K562 (cell line): ENCODE data around the gene PLCB3. TPM values are rescaled to one million over a fixed set of nuclear protein-coding genes. Genes with fewer than 3 reads are reported as not detected.

Experiments
- CHD1 ChIP-seq: fragments of 200-600 bp; sonication (generic); IDR thresholded peaks from one replicate; pipeline ENCODE4 v1.6.1; 2012; ENCODE audit warnings: mild to moderate bottlenecking, moderate library complexity, low read length, inconsistent platforms
- FOSL1 ChIP-seq: fragments of 200-800 bp; sonication (Bioruptor generic); conservative IDR thresholded peaks from 2 replicates; pipeline ENCODE4 v1.6.1; 2016; ENCODE audit warnings: missing genetic modification characterization, missing compliant biosample characterization
- GATA2 ChIP-seq: sonication (generic); formaldehyde crosslinking; IDR thresholded peaks from 2 replicates; pipeline ENCODE4 v1.4.0; 2020; ENCODE audit warnings: mild to moderate bottlenecking, missing genetic modification reagents
- HNRNPL ChIP-seq: fragments of 200-400 bp; formaldehyde crosslinking; IDR thresholded peaks from 2 replicates; pipeline ENCODE4 v1.6.1; 2017; ENCODE audit warnings: low read depth, mild to moderate bottlenecking, low read length
- KDM4B ChIP-seq, 2 experiments: fragments of 450-650 bp in 1 of 2; sonication (generic) in 1 of 2; IDR thresholded peaks; 2 replicates each; pipeline ENCODE4 v1.6.1; 2016 to 2017; ENCODE audit warnings: borderline replicate concordance in 2 of 2, antibody characterized with exemption in 1 of 2, low read depth in 1 of 2, mild to moderate bottlenecking in 1 of 2
- MTA2 ChIP-seq: fragments of 450-650 bp; IDR thresholded peaks from 2 replicates; pipeline ENCODE4 v1.6.1; 2016; ENCODE audit warnings: low read depth
- MYBL2 ChIP-seq, 2 experiments: fragments of 450-650 bp in 1 of 2; sonication (generic) in 1 of 2; formaldehyde crosslinking in 1 of 2; IDR thresholded peaks; 2 replicates each; pipeline versions ENCODE4 v1.6.1 to v1.8.1; 2017 to 2022; ENCODE audit warnings: borderline replicate concordance in 1 of 2, inconsistent platforms in 1 of 2, low read depth in 1 of 2, mild to moderate bottlenecking in 1 of 2, missing genetic modification reagents in 1 of 2, moderate library complexity in 1 of 2
- POLR2A ChIP-seq: fragments of 450-650 bp; conservative IDR thresholded peaks from 2 replicates; pipeline ENCODE4 v1.6.1; 2016
- POLR2B ChIP-seq: fragments of 450-650 bp; IDR thresholded peaks from 2 replicates; pipeline ENCODE4 v1.6.1; 2018; ENCODE audit warnings: low read depth; ENCODE audit not compliant: partially characterized antibody
- SMAD1 ChIP-seq: fragments of 150-350 bp; IDR thresholded peaks from 2 replicates; pipeline ENCODE4 v1.6.1; 2014; ENCODE audit warnings: low read length, low read depth; ENCODE audit not compliant: partially characterized antibody
- TCF3 ChIP-seq: sonication (generic); formaldehyde crosslinking; IDR thresholded peaks from 2 replicates; pipeline ENCODE4 v1.4.0; 2020; ENCODE audit warnings: mild to moderate bottlenecking, missing genetic modification reagents
- ZBTB7A ChIP-seq: IDR thresholded peaks from 2 replicates; pipeline ENCODE4 v1.6.1; 2011; ENCODE audit warnings: low read depth, mild to moderate bottlenecking, low read length, moderate library complexity, borderline replicate concordance; ENCODE audit not compliant: control insufficient read depth
- ZNF253 ChIP-seq: fragments of 250-450 bp; sonication (Bioruptor Pico); conservative IDR thresholded peaks from 2 replicates; pipeline ENCODE4 v1.6.1; 2021; ENCODE audit warnings: mild to moderate bottlenecking
- ZNF551 ChIP-seq: fragments of 250-450 bp; sonication (Bioruptor Pico); IDR thresholded peaks from 2 replicates; pipeline ENCODE4 v1.5.0; 2021; ENCODE audit warnings: mild to moderate bottlenecking, moderate library complexity
- polyA plus RNA-seq, 8 experiments: library from polyadenylated mRNA; depleted of rRNA in 4 of 8; stranded (reverse) in 5 of 8; unstranded in 3 of 8; fragments of >200 nt; fragmentation: Nextera tagmentation in 2 of 8; fragmentation: Illumina TruSeq in 1 of 8; extraction: Ambion mirVana in 2 of 8; extraction: Trizol in 1 of 8; gene quantifications; 2 replicates each; pipeline versions ENCODE4 v1.2.1 to v1.2.3, GENCODE V29; 2011 to 2014; ENCODE audit warnings: inconsistent platforms in 1 of 8, missing spikeins in 1 of 8
- total RNA-seq, 7 experiments: library from RNA; depleted of rRNA in 6 of 7; stranded (reverse); fragments of >200 nt in 6 of 7; fragmentation: Illumina TruSeq in 2 of 7; extraction: Trizol in 2 of 7; gene quantifications; 2 replicates each; pipeline versions ENCODE4 v1.2.1 to v1.2.3, GENCODE V29; 2011 to 2021; ENCODE audit warnings: low replicate concordance in 1 of 7
- TF ChIP-seq, protein P1 (sequence below): sonication (generic); formaldehyde crosslinking; IDR thresholded peaks from 2 replicates; pipeline ENCODE4 v1.8.1; 2023; ENCODE audit warnings: missing genetic modification reagents, mild to moderate bottlenecking, borderline replicate concordance
- TF ChIP-seq, protein P2 (sequence below): fragments of 450-650 bp; IDR thresholded peaks from one replicate; pipeline ENCODE4 v1.6.1; 2018; ENCODE audit warnings: mild to moderate bottlenecking, moderate library complexity; ENCODE audit not compliant: partially characterized antibody
- TF ChIP-seq, protein P3 (sequence below): fragments of 450-650 bp; conservative IDR thresholded peaks from 2 replicates; pipeline ENCODE4 v1.6.1; 2016; ENCODE audit warnings: missing genetic modification characterization, low read depth, mild to moderate bottlenecking, control low read depth, missing compliant biosample characterization
- TF ChIP-seq, protein P4 (sequence below): fragments of 450-650 bp; IDR thresholded peaks from 2 replicates; pipeline ENCODE4 v1.6.1; 2017; ENCODE audit warnings: mild to moderate bottlenecking, moderate library complexity

Gene PLCB3
- total and polyA plus RNA-seq, 9 of the 15 experiments (the other 6 are each of a cell fraction or from before 2014, with no cell fraction given): 0.31 to 44.8 (median 14.6) TPM

DNA sequence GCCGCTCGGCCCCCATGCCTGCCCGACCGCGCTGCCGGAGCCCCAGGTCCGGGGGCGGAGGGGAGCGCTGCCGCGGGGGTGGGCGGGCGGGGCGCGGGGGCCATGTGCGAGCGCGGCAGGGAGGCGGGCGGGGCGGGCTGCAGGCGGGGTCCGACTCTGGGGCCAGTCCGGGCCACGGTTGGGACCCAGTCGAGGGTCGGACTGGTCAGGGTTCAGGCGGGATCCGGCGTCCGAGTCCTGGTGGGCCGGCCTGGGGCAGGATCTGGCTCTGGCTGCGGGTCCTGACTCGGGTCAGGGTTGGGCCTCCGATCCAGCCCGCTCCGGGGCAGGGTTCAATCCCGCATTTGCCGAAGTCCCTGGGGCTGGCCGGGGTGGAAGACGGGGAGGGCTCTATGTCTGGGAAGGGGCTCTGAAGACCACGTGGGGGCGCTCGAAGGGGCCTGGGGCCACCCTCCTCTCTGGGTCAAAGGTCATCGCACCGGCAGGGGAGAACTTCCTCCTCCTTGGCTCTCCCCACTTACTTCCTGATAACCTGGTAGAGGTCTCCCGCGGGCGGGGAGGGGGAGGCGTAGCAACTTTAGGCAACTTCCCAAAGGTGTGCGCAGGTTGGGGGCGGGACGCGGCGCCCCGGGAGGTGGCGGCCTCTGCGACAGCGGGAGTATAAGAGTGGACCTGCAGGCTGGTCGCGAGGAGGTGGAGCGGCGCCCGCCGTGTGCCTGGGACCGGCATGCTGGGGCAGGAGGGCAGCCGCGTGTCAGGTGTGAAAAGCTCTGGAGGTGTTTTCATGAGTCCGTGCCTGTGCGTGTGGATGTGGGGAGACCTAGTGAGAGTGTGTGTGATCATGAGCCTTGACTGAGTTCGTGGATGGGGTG, 54.6 kb downstream of the PLCB3 start (continued):
- TF ChIP-seq, protein P1, sequence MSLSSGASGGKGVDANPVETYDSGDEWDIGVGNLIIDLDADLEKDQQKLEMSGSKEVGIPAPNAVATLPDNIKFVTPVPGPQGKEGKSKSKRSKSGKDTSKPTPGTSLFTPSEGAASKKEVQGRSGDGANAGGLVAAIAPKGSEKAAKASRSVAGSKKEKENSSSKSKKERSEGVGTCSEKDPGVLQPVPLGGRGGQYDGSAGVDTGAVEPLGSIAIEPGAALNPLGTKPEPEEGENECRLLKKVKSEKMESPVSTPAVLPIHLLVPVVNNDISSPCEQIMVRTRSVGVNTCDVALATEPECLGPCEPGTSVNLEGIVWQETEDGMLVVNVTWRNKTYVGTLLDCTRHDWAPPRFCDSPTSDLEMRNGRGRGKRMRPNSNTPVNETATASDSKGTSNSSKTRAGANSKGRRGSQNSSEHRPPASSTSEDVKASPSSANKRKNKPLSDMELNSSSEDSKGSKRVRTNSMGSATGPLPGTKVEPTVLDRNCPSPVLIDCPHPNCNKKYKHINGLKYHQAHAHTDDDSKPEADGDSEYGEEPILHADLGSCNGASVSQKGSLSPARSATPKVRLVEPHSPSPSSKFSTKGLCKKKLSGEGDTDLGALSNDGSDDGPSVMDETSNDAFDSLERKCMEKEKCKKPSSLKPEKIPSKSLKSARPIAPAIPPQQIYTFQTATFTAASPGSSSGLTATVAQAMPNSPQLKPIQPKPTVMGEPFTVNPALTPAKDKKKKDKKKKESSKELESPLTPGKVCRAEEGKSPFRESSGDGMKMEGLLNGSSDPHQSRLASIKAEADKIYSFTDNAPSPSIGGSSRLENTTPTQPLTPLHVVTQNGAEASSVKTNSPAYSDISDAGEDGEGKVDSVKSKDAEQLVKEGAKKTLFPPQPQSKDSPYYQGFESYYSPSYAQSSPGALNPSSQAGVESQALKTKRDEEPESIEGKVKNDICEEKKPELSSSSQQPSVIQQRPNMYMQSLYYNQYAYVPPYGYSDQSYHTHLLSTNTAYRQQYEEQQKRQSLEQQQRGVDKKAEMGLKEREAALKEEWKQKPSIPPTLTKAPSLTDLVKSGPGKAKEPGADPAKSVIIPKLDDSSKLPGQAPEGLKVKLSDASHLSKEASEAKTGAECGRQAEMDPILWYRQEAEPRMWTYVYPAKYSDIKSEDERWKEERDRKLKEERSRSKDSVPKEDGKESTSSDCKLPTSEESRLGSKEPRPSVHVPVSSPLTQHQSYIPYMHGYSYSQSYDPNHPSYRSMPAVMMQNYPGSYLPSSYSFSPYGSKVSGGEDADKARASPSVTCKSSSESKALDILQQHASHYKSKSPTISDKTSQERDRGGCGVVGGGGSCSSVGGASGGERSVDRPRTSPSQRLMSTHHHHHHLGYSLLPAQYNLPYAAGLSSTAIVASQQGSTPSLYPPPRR (CRISPR knock-in tag): no peak
- TF ChIP-seq POLR2A: peak; percentile 78
- TF ChIP-seq, protein P2, sequence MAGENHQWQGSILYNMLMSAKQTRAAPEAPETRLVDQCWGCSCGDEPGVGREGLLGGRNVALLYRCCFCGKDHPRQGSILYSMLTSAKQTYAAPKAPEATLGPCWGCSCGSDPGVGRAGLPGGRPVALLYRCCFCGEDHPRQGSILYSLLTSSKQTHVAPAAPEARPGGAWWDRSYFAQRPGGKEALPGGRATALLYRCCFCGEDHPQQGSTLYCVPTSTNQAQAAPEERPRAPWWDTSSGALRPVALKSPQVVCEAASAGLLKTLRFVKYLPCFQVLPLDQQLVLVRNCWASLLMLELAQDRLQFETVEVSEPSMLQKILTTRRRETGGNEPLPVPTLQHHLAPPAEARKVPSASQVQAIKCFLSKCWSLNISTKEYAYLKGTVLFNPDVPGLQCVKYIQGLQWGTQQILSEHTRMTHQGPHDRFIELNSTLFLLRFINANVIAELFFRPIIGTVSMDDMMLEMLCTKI: no peak
- TF ChIP-seq TCF3 (CRISPR knock-in tag): no peak
- TF ChIP-seq FOSL1 (tag): no peak
- no peak for TF ChIP-seq ZNF253
- TF ChIP-seq SMAD1: no peak
- no peak for TF ChIP-seq KDM4B (IDR thresholded peaks at IDR 0.05; ENCODE audit: borderline replicate concordance in 2 of 2, low read depth in 1 of 2)
- TF ChIP-seq ZBTB7A: peak; percentile 97
- TF ChIP-seq ZNF551 (CRISPR knock-in tag): no peak
- no peak for TF ChIP-seq POLR2B
- TF ChIP-seq, protein P3, sequence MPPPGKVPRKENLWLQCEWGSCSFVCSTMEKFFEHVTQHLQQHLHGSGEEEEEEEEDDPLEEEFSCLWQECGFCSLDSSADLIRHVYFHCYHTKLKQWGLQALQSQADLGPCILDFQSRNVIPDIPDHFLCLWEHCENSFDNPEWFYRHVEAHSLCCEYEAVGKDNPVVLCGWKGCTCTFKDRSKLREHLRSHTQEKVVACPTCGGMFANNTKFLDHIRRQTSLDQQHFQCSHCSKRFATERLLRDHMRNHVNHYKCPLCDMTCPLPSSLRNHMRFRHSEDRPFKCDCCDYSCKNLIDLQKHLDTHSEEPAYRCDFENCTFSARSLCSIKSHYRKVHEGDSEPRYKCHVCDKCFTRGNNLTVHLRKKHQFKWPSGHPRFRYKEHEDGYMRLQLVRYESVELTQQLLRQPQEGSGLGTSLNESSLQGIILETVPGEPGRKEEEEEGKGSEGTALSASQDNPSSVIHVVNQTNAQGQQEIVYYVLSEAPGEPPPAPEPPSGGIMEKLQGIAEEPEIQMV (tag): no peak
- peak; percentile 84 for TF ChIP-seq CHD1
- TF ChIP-seq MYBL2 (IDR thresholded peaks at IDR 0.05; ENCODE audit: low read depth): no peak
- TF ChIP-seq MYBL2 (CRISPR knock-in tag; IDR thresholded peaks at IDR 0.05; ENCODE audit: borderline replicate concordance): no peak
- 0 out of 2 replicates have a peak, but pooled peaks have one; percentile 17 for TF ChIP-seq MTA2
- TF ChIP-seq GATA2 (CRISPR knock-in tag): no peak
- TF ChIP-seq, protein P4, sequence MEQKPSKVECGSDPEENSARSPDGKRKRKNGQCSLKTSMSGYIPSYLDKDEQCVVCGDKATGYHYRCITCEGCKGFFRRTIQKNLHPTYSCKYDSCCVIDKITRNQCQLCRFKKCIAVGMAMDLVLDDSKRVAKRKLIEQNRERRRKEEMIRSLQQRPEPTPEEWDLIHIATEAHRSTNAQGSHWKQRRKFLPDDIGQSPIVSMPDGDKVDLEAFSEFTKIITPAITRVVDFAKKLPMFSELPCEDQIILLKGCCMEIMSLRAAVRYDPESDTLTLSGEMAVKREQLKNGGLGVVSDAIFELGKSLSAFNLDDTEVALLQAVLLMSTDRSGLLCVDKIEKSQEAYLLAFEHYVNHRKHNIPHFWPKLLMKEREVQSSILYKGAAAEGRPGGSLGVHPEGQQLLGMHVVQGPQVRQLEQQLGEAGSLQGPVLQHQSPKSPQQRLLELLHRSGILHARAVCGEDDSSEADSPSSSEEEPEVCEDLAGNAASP: no peak
- TF ChIP-seq HNRNPL: no peak
